ENCODE results near the gene PDP2. TPM values are rescaled to one million over a fixed set of nuclear protein-coding genes. Genes with fewer than 3 reads are reported as not detected.

PDP2 gene
- total and polyA plus RNA-seq, 4 donors = 11.4 to 14.4 (median 13.0) TPM

DNA sequence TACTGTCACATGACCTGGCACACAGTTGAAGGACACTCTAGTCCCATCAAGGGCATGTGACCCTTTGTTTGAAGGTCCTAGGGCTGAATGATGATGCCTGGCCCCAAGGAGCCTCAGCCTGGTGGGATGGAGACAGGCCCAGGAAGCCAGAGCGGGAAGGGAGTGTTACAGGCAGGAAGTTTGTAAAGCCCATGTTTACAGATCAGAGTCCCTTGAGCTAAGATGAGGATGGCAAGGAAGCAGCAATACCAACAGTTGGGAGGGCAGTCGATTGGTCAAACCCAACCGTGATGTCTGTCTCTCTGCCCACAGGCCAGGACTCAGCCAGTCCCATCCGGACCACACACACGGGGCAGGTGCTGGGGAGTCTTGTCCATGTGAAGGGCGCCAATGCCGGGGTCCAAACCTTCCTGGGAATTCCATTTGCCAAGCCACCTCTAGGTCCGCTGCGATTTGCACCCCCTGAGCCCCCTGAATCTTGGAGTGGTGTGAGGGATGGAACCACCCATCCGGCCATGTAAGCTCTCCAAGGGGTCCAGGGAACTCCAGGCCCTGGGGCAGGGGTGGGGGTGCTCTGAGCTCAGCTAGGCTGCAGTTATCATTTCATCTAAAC lies 57.5 kb downstream of the PDP2 start:
- H3K4me3 ChIP-seq (ENCODE audit: low read depth, low read length) = no peak overlapping the region
- H3K4me1 ChIP-seq (ENCODE audit: control insufficient read depth, insufficient read depth, low read length) = peaks cover 31% of the 10 kb centered on the region
- no peaks in the 10 kb centered on the region for H3K27me3 ChIP-seq (ENCODE audit: control insufficient read depth, insufficient read depth, low read length)
- DNase-seq (ENCODE audit: low read depth in 4 of 6, low spot score in 6 of 6) = no peak
- no peaks in the 10 kb centered on the region for H3K9me3 ChIP-seq (ENCODE audit: control insufficient read depth, insufficient read depth, low read length)
- no peak overlapping the region for H3K27ac ChIP-seq (ENCODE audit: low read depth, low read length)
- WGBS (ENCODE audit: insufficient coverage) = 94% methylated on average over 5 of the region's 10 CpGs
- peaks cover 76% of the 10 kb centered on the region for H3K36me3 ChIP-seq (ENCODE audit: control insufficient read depth, insufficient read depth, low read length)

GRCh38 chr16:66939366-66939765 lies 59.1 kb downstream of the PDP2 start:
- Histone ChIP-seq H3K27me3 (ENCODE audit: control insufficient read depth, insufficient read depth, low read length) (no peaks in the 10 kb centered on the region), H3K27ac (ENCODE audit: low read depth, low read length) (no peak overlapping the region), H3K4me3 (ENCODE audit: low read depth, low read length) (no peak overlapping the region), H3K36me3 (ENCODE audit: control insufficient read depth, insufficient read depth, low read length) (peaks cover 85% of the 10 kb centered on the region), H3K9me3 (ENCODE audit: control insufficient read depth, insufficient read depth, low read length) (no peaks in the 10 kb centered on the region), H3K4me1 (ENCODE audit: control insufficient read depth, insufficient read depth, low read length) (peaks cover 21% of the 10 kb centered on the region)
- no peak for DNase-seq (ENCODE audit: low read depth in 4 of 6, low spot score in 6 of 6)

GRCh38 chr16:66940236-66940635 lies 59.9 kb downstream of the PDP2 start:
- 97% methylated on average over 16 of the region's 16 CpGs for WGBS (ENCODE audit: insufficient coverage)

More at GRCh38 chr16:66940236-66940635, 59.9 kb downstream of the PDP2 start:
- peaks cover 18% of the 10 kb centered on the region for H3K4me1 ChIP-seq (ENCODE audit: control insufficient read depth, insufficient read depth, low read length)
- H3K9me3 ChIP-seq (ENCODE audit: control insufficient read depth, insufficient read depth, low read length) = no peaks in the 10 kb centered on the region
- H3K27me3 ChIP-seq (ENCODE audit: control insufficient read depth, insufficient read depth, low read length) = no peaks in the 10 kb centered on the region
- H3K36me3 ChIP-seq (ENCODE audit: control insufficient read depth, insufficient read depth, low read length) = peaks cover 89% of the 10 kb centered on the region
- no peak for DNase-seq (ENCODE audit: low read depth in 4 of 6, low spot score in 6 of 6)
- H3K4me3 ChIP-seq (ENCODE audit: low read depth, low read length) = no peak overlapping the region
- H3K27ac ChIP-seq (ENCODE audit: low read depth, low read length) = no peak overlapping the region

Other genes starting within 250 kb of the PDP2 start
- 10 to 100 TPM; 34.8 to 64.3 TPM for gene CMTM4, start 183.8 kb upstream of the PDP2 start, total RNA-seq
- 10 to 100 TPM; 44.1 to 57.1 TPM for gene CMTM4, start 183.8 kb upstream of the PDP2 start, polyA plus RNA-seq (ENCODE audit: insufficient read length in 2 of 2)
- 100 to 1,000 TPM; 137 to 194 TPM for gene DYNC1LI2, start 128.9 kb upstream of the PDP2 start, total RNA-seq
- 100 to 1,000 TPM; 171 to 178 TPM for gene DYNC1LI2, start 128.9 kb upstream of the PDP2 start, polyA plus RNA-seq (ENCODE audit: insufficient read length in 2 of 2)
- under 1 TPM in 1 of 2 donors, not detected in 1; 0.10 TPM for gene TERB1, start 78.9 kb upstream of the PDP2 start, total RNA-seq
- under 1 TPM in 1 of 2 donors, not detected in 1; 0.35 TPM for gene TERB1, start 78.9 kb upstream of the PDP2 start, polyA plus RNA-seq (ENCODE audit: insufficient read length in 2 of 2)
- 10 to 100 TPM; 79.4 to 93.5 TPM for gene NAE1, start 49.5 kb upstream of the PDP2 start, total RNA-seq
- gene NAE1, start 49.5 kb upstream of the PDP2 start, polyA plus RNA-seq (ENCODE audit: insufficient read length in 2 of 2) = 10 to 100 TPM; 87.2 to 91.0 TPM
- under 1 TPM; 0.30 to 0.50 TPM for gene CA7, start 36.1 kb upstream of the PDP2 start, total RNA-seq
- gene CA7, start 36.1 kb upstream of the PDP2 start, polyA plus RNA-seq (ENCODE audit: insufficient read length in 2 of 2) = under 1 TPM; 0.49 to 0.86 TPM
- not detected for gene CDH16, start 38.4 kb downstream of the PDP2 start, total RNA-seq
- gene CDH16, start 38.4 kb downstream of the PDP2 start, polyA plus RNA-seq (ENCODE audit: insufficient read length in 2 of 2) = 1 to 10 TPM in 1 of 2 donors, under 1 TPM in 1; 0.67 to 1.8 TPM
- gene RRAD, start 45.0 kb downstream of the PDP2 start, total RNA-seq = 1 to 10 TPM; 1.8 to 6.0 TPM
- 1 to 10 TPM; 1.3 to 2.3 TPM for gene RRAD, start 45.0 kb downstream of the PDP2 start, polyA plus RNA-seq (ENCODE audit: insufficient read length in 2 of 2)
- gene CIAO2B, start 53.9 kb downstream of the PDP2 start, total RNA-seq = 100 to 1,000 TPM in 1 of 2 donors, 10 to 100 TPM in 1; 52.7 to 121 TPM
- gene CIAO2B, start 53.9 kb downstream of the PDP2 start, polyA plus RNA-seq (ENCODE audit: insufficient read length in 2 of 2) = 100 to 1,000 TPM; 134 to 138 TPM
- 10 to 100 TPM; 22.9 to 41.5 TPM for gene CES2, start 55.0 kb downstream of the PDP2 start, total RNA-seq
- 10 to 100 TPM; 42.0 to 50.2 TPM for gene CES2, start 55.0 kb downstream of the PDP2 start, polyA plus RNA-seq (ENCODE audit: insufficient read length in 2 of 2)
- 1 to 10 TPM in 1 of 2 donors, under 1 TPM in 1; 0.99 to 2.1 TPM for gene CES3, start 80.8 kb downstream of the PDP2 start, total RNA-seq
- gene CES3, start 80.8 kb downstream of the PDP2 start, polyA plus RNA-seq (ENCODE audit: insufficient read length in 2 of 2) = 1 to 10 TPM; 1.1 to 1.8 TPM
- 10 to 100 TPM in 1 of 2 donors, 1 to 10 TPM in 1; 9.8 to 22.5 TPM for gene CES4A, start 108.1 kb downstream of the PDP2 start, total RNA-seq
- gene CES4A, start 108.1 kb downstream of the PDP2 start, polyA plus RNA-seq (ENCODE audit: insufficient read length in 2 of 2) = 10 to 100 TPM; 18.5 to 48.6 TPM
- gene CBFB, start 148.6 kb downstream of the PDP2 start, total RNA-seq = 10 to 100 TPM; 45.4 to 59.4 TPM
- 10 to 100 TPM; 36.1 to 38.6 TPM for gene CBFB, start 148.6 kb downstream of the PDP2 start, polyA plus RNA-seq (ENCODE audit: insufficient read length in 2 of 2)
- gene PHAF1, start 229.4 kb downstream of the PDP2 start, total RNA-seq = 10 to 100 TPM; 15.5 to 32.2 TPM
- 10 to 100 TPM; 23.5 to 24.7 TPM for gene PHAF1, start 229.4 kb downstream of the PDP2 start, polyA plus RNA-seq (ENCODE audit: insufficient read length in 2 of 2)

Data from spinal cord (tissue), 10 donors.